Breast epithelium (tissue), 4 donors: ENCODE measurements around the gene RNF125. TPM values are rescaled to one million over a fixed set of nuclear protein-coding genes. Genes with fewer than 3 reads are reported as not detected.
"Not testable (repeated sequence)": the region's sequence is repeated elsewhere in the genome, so short reads cannot be mapped to it uniquely, and the experiment has no call there.

Source experiments
- DNase-seq, 2 donors: peaks; one replicate each; pipeline ENCODE4 v3.0.0-alpha.2; 2019; ENCODE audit warnings: low spot score in 2 of 2
- H3K27ac ChIP-seq, 2 donors: fragments of 200-600 bp; sonication (generic) in 1 of 2; one replicate each; pipeline ENCODE4 v1.5.1; 2016 to 2019; ENCODE audit warnings: mild to moderate bottlenecking in 1 of 2
- H3K27me3 ChIP-seq, 2 donors: fragments of 200-600 bp; sonication (generic) in 1 of 2; one replicate each; pipeline versions ENCODE4 v1.5.1 to v1.6.0; 2017 to 2019; ENCODE audit warnings: control low read depth in 1 of 2, mild to moderate bottlenecking in 1 of 2
- H3K36me3 ChIP-seq: fragments of 200-600 bp; one replicate; pipeline ENCODE4 v1.5.1; 2019
- H3K4me1 ChIP-seq, 2 donors: fragments of 200-600 bp; sonication (generic); one replicate each; pipeline ENCODE4 v1.5.1; 2016 to 2019; ENCODE audit warnings: control low read depth in 1 of 2
- H3K4me3 ChIP-seq, 3 donors: fragments of 200-600 bp; sonication (generic); 1 replicate in 2 of 3; 2 replicates in 1 of 3; pipeline ENCODE4 v1.5.1; 2016 to 2019; ENCODE audit warnings: mild to moderate bottlenecking in 3 of 3, moderate library complexity in 2 of 3
- H3K9me3 ChIP-seq, 2 donors: fragments of 200-600 bp; sonication (generic) in 1 of 2; one replicate each; pipeline ENCODE4 v1.5.1; 2016 to 2019; ENCODE audit warnings: control low read depth in 1 of 2
- CTCF ChIP-seq, 3 donors: fragments of 450-650 bp; IDR thresholded peaks; one replicate each; pipeline ENCODE4 v1.5.1; 2016 to 2017; ENCODE audit warnings: antibody characterized with exemption in 3 of 3, mild to moderate bottlenecking in 3 of 3, moderate library complexity in 3 of 3
- POLR2A ChIP-seq: fragments of 450-650 bp; IDR thresholded peaks from one replicate; pipeline ENCODE4 v1.6.1; 2016; ENCODE audit warnings: antibody characterized with exemption, mild to moderate bottlenecking, moderate library complexity
- POLR2AphosphoS5 ChIP-seq, 3 donors: sonication (generic); formaldehyde crosslinking; IDR thresholded peaks; one replicate each; pipeline ENCODE4 v1.6.1; 2017; ENCODE audit warnings: antibody characterized with exemption in 3 of 3
- intact Hi-C: fragments of 100-400 bp; cut with DNase I; formaldehyde crosslinking; loops from one replicate; pipeline ENCODE4 v1.15.1; 2023; ENCODE audit warnings: low total_unique reads
- total RNA-seq, 3 donors: library from RNA; depleted of rRNA; stranded (reverse); fragments of >200 nt; gene quantifications; one replicate each; pipeline ENCODE4 v1.1.0, GENCODE V29; 2016

The RNF125 gene
- total RNA-seq, 3 donors from 2014 or later = 4.5 to 9.3 (median 7.2) TPM

DNA sequence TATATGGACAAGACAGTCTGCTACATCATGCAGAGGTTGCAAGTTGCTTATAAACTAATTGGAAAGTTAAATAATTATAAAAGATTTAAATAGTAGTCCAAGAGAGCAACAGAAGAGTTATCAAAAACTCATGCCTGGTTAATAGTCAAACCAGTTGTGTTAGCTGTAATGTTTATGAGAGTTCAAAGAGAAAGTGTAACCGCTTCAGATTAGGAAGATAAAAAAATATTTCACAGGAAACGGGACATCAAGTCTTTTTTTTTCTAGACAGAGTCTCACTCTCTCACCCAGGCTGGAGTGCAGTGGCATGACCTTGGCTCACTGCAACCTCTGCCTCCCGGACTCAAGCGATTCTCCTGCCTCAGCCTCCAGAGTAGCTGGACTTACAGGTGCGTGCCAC is 34.6 kb upstream of the RNF125 start:
- no peaks in the 10 kb centered on the region for H3K27me3 ChIP-seq
- intact Hi-C loops = no loop called here
- no peak overlapping the region for H3K4me3 ChIP-seq
- H3K36me3 ChIP-seq = no peaks in the 10 kb centered on the region
- DNase-seq = no peak
- H3K9me3 ChIP-seq = peaks cover 0 to under 1% of the 10 kb centered on the region in 2 donors
- no peak overlapping the region for H3K27ac ChIP-seq
- no peaks in the 10 kb centered on the region for H3K4me1 ChIP-seq
- TF ChIP-seq CTCF (IDR thresholded peaks at IDR 0.05) = no peak
- TF ChIP-seq POLR2A = no peak
- TF ChIP-seq POLR2AphosphoS5 (IDR thresholded peaks at IDR 0.05) = no peak

DNA sequence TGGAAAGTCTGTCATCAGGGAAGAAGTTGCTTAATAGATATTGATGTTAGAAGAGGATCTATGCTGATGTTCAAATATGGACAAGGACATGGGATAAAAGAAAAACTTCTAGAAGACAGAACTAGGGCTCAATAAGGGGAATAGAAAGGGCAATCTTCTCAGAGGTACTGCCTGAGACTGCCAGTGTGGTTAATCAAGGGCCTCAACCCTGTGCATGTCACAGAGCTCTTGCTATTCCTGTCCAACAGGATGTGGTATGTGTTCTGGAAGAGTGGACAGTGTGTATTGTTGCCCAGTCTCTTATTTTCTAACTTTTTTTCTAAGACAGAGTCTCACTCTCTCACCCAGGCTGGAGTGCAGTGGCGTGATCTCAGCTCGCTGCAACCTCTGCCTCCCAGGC is 27.8 kb upstream of the RNF125 start:
- no peaks in the 10 kb centered on the region for H3K36me3 ChIP-seq
- no peak for TF ChIP-seq POLR2A
- TF ChIP-seq POLR2AphosphoS5 (IDR thresholded peaks at IDR 0.05) = no peak
- TF ChIP-seq CTCF (IDR thresholded peaks at IDR 0.05) = no peak
- no peaks in the 10 kb centered on the region for H3K9me3 ChIP-seq
- H3K27ac ChIP-seq = no peak overlapping the region
- H3K4me1 ChIP-seq = no peaks in the 10 kb centered on the region
- H3K27me3 ChIP-seq = no peaks in the 10 kb centered on the region
- intact Hi-C loops = no loop called here
- no peak overlapping the region for H3K4me3 ChIP-seq
- no peak for DNase-seq

DNA sequence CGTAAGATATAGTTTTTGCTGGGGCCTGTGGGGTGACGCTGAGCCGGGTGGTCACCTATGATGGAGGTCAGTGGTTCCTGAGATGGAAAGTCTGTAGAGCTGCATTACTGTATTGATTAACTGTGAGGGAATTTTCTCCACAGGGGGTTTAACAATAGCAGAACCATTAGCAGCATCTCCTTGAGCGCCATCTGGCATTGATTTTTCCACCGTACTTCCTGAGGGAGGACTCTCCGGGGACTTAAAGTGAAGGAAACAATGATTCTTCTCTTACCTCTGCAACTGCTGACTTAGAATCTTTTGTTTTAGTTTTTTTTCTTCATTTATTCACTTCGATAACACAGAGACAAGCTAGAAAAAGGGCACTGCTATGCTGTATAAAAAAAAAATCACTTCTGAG is 22.6 kb upstream of the RNF125 start:
- no peaks in the 10 kb centered on the region for H3K9me3 ChIP-seq
- H3K36me3 ChIP-seq = no peaks in the 10 kb centered on the region
- H3K27me3 ChIP-seq = no peaks in the 10 kb centered on the region
- no peak for DNase-seq
- H3K4me3 ChIP-seq = no peak overlapping the region
- intact Hi-C loops = no loop called here
- TF ChIP-seq POLR2AphosphoS5 (IDR thresholded peaks at IDR 0.05) = no peak
- H3K4me1 ChIP-seq = no peaks in the 10 kb centered on the region
- H3K27ac ChIP-seq = no peak overlapping the region

DNA sequence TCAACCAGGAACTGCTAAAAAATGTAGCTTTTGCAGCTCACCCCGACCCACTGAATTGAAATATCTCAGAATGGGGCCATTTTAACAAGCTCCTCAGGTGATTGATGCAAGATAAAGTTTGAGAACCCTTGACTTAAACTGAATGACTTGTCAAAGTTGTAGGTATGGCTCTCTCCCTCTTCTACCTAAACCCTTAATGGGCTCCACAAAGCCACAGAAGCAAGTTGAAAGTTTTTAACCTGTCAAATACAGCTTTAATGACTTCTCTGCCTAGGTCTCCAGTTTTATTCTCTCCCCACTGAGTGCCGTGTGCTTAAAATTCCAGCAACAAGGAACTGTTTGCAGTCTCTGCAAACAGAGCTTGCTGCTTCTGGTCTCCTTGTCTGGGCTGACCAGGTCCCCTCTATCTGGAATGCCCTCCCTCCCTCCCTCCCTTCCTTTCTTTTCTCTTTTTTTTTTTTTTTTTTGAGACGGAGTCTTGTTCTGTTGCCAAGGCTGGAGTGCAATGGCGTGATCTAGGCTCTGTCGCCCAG is 19.7 kb upstream of the RNF125 start:
- TF ChIP-seq POLR2A = no peak
- TF ChIP-seq POLR2AphosphoS5 (IDR thresholded peaks at IDR 0.05) = no peak
- no peak for TF ChIP-seq CTCF (IDR thresholded peaks at IDR 0.05)
- Histone ChIP-seq H3K4me3 (no peak overlapping the region), H3K36me3 (no peaks in the 10 kb centered on the region), H3K4me1 (no peaks in the 10 kb centered on the region), H3K9me3 (no peaks in the 10 kb centered on the region), H3K27ac (no peak overlapping the region), H3K27me3 (no peaks in the 10 kb centered on the region)
- intact Hi-C loops = no loop called here
- DNase-seq = no peak

DNA sequence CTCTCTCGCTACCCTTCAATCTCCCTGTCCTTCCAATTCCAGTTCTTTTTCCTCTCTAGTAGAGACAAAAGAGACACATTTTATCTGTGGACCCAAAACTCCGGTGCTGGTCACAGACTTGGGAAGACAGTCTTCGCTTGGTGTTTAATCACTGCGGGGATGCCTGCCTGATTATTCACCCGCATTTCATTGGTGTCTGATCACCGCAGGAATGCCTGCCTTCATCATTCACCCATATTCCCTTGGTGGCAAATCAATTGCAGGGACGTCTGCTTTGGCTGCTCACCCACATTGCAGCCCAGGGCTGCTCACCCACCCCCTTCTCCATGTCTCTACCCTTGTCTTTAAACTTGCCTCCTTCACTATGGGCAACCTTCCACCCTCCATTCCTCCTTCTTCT is 17.5 kb upstream of the RNF125 start:
- intact Hi-C loops, DNase-seq, H3K27me3 ChIP-seq, H3K36me3 ChIP-seq, H3K27ac ChIP-seq, H3K9me3 ChIP-seq, H3K4me3 ChIP-seq, H3K4me1 ChIP-seq: not testable (repeated sequence)

- H3K27ac ChIP-seq, H3K36me3 ChIP-seq, H3K4me3 ChIP-seq, intact Hi-C loops, H3K27me3 ChIP-seq, H3K4me1 ChIP-seq, DNase-seq, H3K9me3 ChIP-seq: not testable (repeated sequence)
Observed at GRCh38 chr18:32003822-32004221, 14.8 kb upstream of the RNF125 start.

- TF ChIP-seq POLR2A (no peak), CTCF (IDR thresholded peaks at IDR 0.05) (no peak), POLR2AphosphoS5 (IDR thresholded peaks at IDR 0.05) (no peak)
- no peaks in the 10 kb centered on the region for H3K9me3 ChIP-seq
- H3K27me3 ChIP-seq = no peaks in the 10 kb centered on the region
- H3K4me1 ChIP-seq = no peaks in the 10 kb centered on the region
- intact Hi-C loops = no loop called here
- no peak overlapping the region for H3K4me3 ChIP-seq
- DNase-seq = no peak
- no peaks in the 10 kb centered on the region for H3K36me3 ChIP-seq
- H3K27ac ChIP-seq = no peak overlapping the region
Observed at GRCh38 chr18:32010124-32010721, 8.4 kb upstream of the RNF125 start.
